ENCODE results near the gene HEG1. TPM values are rescaled to one million over a fixed set of nuclear protein-coding genes. Genes with fewer than 3 reads are reported as not detected.
A peak's percentile ranks its signal among the peaks of the same experiment; 100 is the strongest.

HEG1 gene
- total and polyA plus RNA-seq, 2 of the 13 experiments (the other 11 are each of a cell fraction or from before 2014, with no cell fraction given): 10.7 to 18.2 TPM

DNA sequence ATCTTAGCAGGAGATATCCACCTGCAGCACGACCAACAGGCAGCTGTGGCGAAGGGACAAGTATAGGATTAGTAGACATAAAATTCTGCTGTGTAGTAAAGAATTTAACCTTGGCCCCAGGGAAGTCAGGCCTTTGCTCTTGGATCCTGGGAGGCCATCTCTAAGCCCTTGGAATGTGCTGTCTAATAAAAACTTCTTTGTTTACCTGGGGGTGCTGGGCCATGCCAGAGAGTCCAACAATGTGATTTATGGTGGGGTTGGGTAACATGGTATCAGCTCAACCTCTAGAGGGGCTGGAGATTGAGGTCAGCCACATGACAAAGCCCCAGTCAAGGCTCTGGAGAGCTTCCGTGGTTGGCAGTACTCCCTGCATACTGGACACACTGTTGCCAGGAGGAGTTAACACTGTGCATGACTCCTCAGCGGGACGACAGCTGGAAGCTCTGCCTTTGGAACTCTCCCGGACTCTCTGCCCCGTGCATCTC, 52.4 kb downstream of the HEG1 start (continued):
- TF ChIP-seq, protein P1, sequence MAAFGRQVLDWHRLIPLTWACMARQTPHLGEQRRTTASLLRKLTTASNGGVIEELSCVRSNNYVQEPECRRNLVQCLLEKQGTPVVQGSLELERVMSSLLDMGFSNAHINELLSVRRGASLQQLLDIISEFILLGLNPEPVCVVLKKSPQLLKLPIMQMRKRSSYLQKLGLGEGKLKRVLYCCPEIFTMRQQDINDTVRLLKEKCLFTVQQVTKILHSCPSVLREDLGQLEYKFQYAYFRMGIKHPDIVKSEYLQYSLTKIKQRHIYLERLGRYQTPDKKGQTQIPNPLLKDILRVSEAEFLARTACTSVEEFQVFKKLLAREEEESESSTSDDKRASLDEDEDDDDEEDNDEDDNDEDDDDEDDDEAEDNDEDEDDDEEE (CRISPR knock-in tag; IDR thresholded peaks at IDR 0.05): no peak
- no peak for TF ChIP-seq PCBP2 (optimal IDR thresholded peaks at IDR 0.05; ENCODE audit: low read depth, low read length, poor library complexity, severe bottlenecking)
- no peak for TF ChIP-seq ZBTB46 (CRISPR knock-in tag; IDR thresholded peaks at IDR 0.05; ENCODE audit: borderline replicate concordance)
- peak; percentile 72; the same call in 1 of the 2 replicates for TF ChIP-seq THAP9 (CRISPR knock-in tag; IDR thresholded peaks at IDR 0.05; ENCODE audit: borderline replicate concordance)
- TF ChIP-seq, protein P2, sequence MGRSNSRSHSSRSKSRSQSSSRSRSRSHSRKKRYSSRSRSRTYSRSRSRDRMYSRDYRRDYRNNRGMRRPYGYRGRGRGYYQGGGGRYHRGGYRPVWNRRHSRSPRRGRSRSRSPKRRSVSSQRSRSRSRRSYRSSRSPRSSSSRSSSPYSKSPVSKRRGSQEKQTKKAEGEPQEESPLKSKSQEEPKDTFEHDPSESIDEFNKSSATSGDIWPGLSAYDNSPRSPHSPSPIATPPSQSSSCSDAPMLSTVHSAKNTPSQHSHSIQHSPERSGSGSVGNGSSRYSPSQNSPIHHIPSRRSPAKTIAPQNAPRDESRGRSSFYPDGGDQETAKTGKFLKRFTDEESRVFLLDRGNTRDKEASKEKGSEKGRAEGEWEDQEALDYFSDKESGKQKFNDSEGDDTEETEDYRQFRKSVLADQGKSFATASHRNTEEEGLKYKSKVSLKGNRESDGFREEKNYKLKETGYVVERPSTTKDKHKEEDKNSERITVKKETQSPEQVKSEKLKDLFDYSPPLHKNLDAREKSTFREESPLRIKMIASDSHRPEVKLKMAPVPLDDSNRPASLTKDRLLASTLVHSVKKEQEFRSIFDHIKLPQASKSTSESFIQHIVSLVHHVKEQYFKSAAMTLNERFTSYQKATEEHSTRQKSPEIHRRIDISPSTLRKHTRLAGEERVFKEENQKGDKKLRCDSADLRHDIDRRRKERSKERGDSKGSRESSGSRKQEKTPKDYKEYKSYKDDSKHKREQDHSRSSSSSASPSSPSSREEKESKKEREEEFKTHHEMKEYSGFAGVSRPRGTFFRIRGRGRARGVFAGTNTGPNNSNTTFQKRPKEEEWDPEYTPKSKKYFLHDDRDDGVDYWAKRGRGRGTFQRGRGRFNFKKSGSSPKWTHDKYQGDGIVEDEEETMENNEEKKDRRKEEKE (IDR thresholded peaks at IDR 0.05): no peak
- no peak for TF ChIP-seq ZBTB8A (CRISPR knock-in tag; IDR thresholded peaks at IDR 0.05; ENCODE audit: borderline replicate concordance, low read depth)
- no peak for TF ChIP-seq ZNF260 (CRISPR knock-in tag; IDR thresholded peaks at IDR 0.05; ENCODE audit: borderline replicate concordance, low read depth)
- TF ChIP-seq ZBTB38 (CRISPR knock-in tag; IDR thresholded peaks at IDR 0.05): peak; percentile 41; the same call in 1 of the 2 replicates
- TF ChIP-seq HNF4G (IDR thresholded peaks at IDR 0.05; ENCODE audit: borderline replicate concordance, low read depth, low read length): peak; percentile 91
- peak; percentile 50; the same call in 1 of the 2 replicates for TF ChIP-seq HNF4G (CRISPR knock-in tag; IDR thresholded peaks at IDR 0.05; ENCODE audit: borderline replicate concordance, low read depth)
- TF ChIP-seq ZNF7 (CRISPR knock-in tag; IDR thresholded peaks at IDR 0.05): no peak
- no peak; the same call in 1 of the 2 replicates for TF ChIP-seq SAFB2 (CRISPR knock-in tag; IDR thresholded peaks at IDR 0.05; ENCODE audit: borderline replicate concordance, low read depth)
- no peak; the same call in 1 of the 2 replicates for TF ChIP-seq MIER2 (CRISPR knock-in tag; IDR thresholded peaks at IDR 0.05)
- TF ChIP-seq ZNF383 (CRISPR knock-in tag; IDR thresholded peaks at IDR 0.05; ENCODE audit: borderline replicate concordance): no peak
- no peak for TF ChIP-seq SOX6 (IDR thresholded peaks at IDR 0.05)
- TF ChIP-seq SOX6 (CRISPR knock-in tag; IDR thresholded peaks at IDR 0.05): peak; percentile 97
- no peak for TF ChIP-seq ZNF12 (CRISPR knock-in tag; IDR thresholded peaks at IDR 0.05)
- no peak for TF ChIP-seq ZNF484 (CRISPR knock-in tag; IDR thresholded peaks at IDR 0.05; ENCODE audit: borderline replicate concordance, low read depth)
- TF ChIP-seq, protein P3, sequence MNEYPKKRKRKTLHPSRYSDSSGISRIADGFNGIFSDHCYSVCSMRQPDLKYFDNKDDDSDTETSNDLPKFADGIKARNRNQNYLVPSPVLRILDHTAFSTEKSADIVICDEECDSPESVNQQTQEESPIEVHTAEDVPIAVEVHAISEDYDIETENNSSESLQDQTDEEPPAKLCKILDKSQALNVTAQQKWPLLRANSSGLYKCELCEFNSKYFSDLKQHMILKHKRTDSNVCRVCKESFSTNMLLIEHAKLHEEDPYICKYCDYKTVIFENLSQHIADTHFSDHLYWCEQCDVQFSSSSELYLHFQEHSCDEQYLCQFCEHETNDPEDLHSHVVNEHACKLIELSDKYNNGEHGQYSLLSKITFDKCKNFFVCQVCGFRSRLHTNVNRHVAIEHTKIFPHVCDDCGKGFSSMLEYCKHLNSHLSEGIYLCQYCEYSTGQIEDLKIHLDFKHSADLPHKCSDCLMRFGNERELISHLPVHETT (CRISPR knock-in tag; conservative IDR thresholded peaks at IDR 0.05): no peak
- no peak for TF ChIP-seq ZNF782 (CRISPR knock-in tag; IDR thresholded peaks at IDR 0.05; ENCODE audit: borderline replicate concordance)
- TF ChIP-seq HHEX (CRISPR knock-in tag; IDR thresholded peaks at IDR 0.05): peak; percentile 70

Data from HepG2 (cell line).